H1 (cell line): ENCODE results near the gene RRAS2. TPM values are rescaled to one million over a fixed set of nuclear protein-coding genes. Genes with fewer than 3 reads are reported as not detected.

Experiments
- CTCF ChIA-PET: fragments of 300-600 bp; sonication (Branson Sonifier 250); formaldehyde crosslinking; loops from one replicate; lab custom pipeline; 2021; ENCODE audit not compliant: partially characterized antibody; lab: Charles Lee
- POLR2A ChIA-PET: fragments of 300-600 bp; sonication (Branson Sonifier 250); formaldehyde crosslinking; loops from one replicate; lab custom pipeline; 2021; ENCODE audit warnings: inconsistent platforms; ENCODE audit not compliant: partially characterized antibody; lab: Charles Lee
- DNase-seq, 2 experiments: peaks; one replicate each; pipeline versions ENCODE4 v3.0.0 to v3.0.0-alpha.2; 2010 to 2022; ENCODE audit warnings: low spot score in 2 of 2, low read depth in 1 of 2, mixed read lengths in 1 of 2
- FAIRE-seq: peaks from 2 replicates; lab custom pipeline; 2011; peaks lifted over from hg19 to GRCh38; lab: Jason Lieb, UNC
- H2AFZ ChIP-seq: 2 replicates; pipeline ENCODE4 v1.8.1; 2012; ENCODE audit warnings: low read length, inconsistent platforms
- H2AK5ac ChIP-seq: 2 replicates; pipeline ENCODE4 v1.6.1; 2013; ENCODE audit warnings: low read depth, low read length
- H2BK120ac ChIP-seq: replicated peaks from 2 replicates; pipeline ENCODE3; 2013; ENCODE audit warnings: low read depth, low read length, inconsistent platforms
- H2BK12ac ChIP-seq: 2 replicates; pipeline ENCODE4 v1.6.1; 2013; ENCODE audit warnings: low read depth, low read length
- H2BK15ac ChIP-seq: 2 replicates; pipeline ENCODE4 v1.6.1; 2013; ENCODE audit warnings: low read length
- H2BK20ac ChIP-seq: 2 replicates; pipeline ENCODE4 v1.6.1; 2013; ENCODE audit warnings: low read length
- H2BK5ac ChIP-seq: 2 replicates; pipeline ENCODE4 v1.6.1; 2013; ENCODE audit warnings: low read depth, low read length
- H3K14ac ChIP-seq: 2 replicates; pipeline ENCODE4 v1.6.1; 2013; ENCODE audit warnings: inconsistent platforms; ENCODE audit not compliant: insufficient read length
- H3K18ac ChIP-seq: 2 replicates; pipeline ENCODE4 v1.6.1; 2013; ENCODE audit warnings: low read length; ENCODE audit errors: extremely low read depth
- H3K23ac ChIP-seq: 2 replicates; pipeline ENCODE4 v1.6.1; 2013; ENCODE audit warnings: inconsistent platforms; ENCODE audit not compliant: insufficient read length
- H3K23me2 ChIP-seq: 2 replicates; pipeline ENCODE4 v1.6.1; 2013; ENCODE audit warnings: low read depth, low read length
- H3K27ac ChIP-seq: 2 replicates; pipeline ENCODE4 v1.6.1; 2011; ENCODE audit warnings: low read depth, low read length, inconsistent platforms
- H3K27me3 ChIP-seq, 4 experiments: replicated peaks in 1 of 4; 1 replicate in 1 of 4; 2 replicates in 3 of 4; pipeline versions ENCODE4 v1.6.1 to v1.8.1; 2011 to 2013; ENCODE audit warnings: low read length in 3 of 4, mild to moderate bottlenecking in 3 of 4, inconsistent platforms in 2 of 4, mixed read lengths in 2 of 4, moderate library complexity in 1 of 4; ENCODE audit not compliant: control insufficient read depth in 3 of 4, insufficient read depth in 3 of 4; ENCODE audit errors: extremely low read depth in 1 of 4
- H3K36me3 ChIP-seq, 4 experiments: 2 replicates each; pipeline versions ENCODE4 v1.6.1 to v1.8.1; 2011 to 2013; ENCODE audit warnings: mild to moderate bottlenecking in 4 of 4, low read length in 3 of 4, moderate library complexity in 2 of 4, control low read depth in 1 of 4, inconsistent platforms in 1 of 4; ENCODE audit not compliant: insufficient read depth in 4 of 4, control insufficient read depth in 2 of 4
- H3K4ac ChIP-seq: replicated peaks from 2 replicates; pipeline ENCODE3; 2013; ENCODE audit warnings: low read length, low read depth, mixed read lengths, inconsistent platforms; ENCODE audit not compliant: insufficient read length
- H3K4me1 ChIP-seq, 4 experiments: replicated peaks in 1 of 4; 1 replicate in 1 of 4; 2 replicates in 3 of 4; pipeline versions ENCODE4 v1.6.1 to v1.8.1; 2011 to 2013; ENCODE audit warnings: low read length in 3 of 4, inconsistent platforms in 2 of 4, mixed read lengths in 1 of 4; ENCODE audit not compliant: insufficient read depth in 4 of 4, control insufficient read depth in 3 of 4
- H3K4me2 ChIP-seq, 2 experiments: 2 replicates each; pipeline versions ENCODE4 v1.6.1 to v1.8.1; 2011 to 2013; ENCODE audit warnings: low read depth in 2 of 2, low read length in 2 of 2, control low read depth in 1 of 2, inconsistent platforms in 1 of 2, mild to moderate bottlenecking in 1 of 2; ENCODE audit not compliant: insufficient read depth in 1 of 2
- H3K4me3 ChIP-seq, 4 experiments: fragments of 200-600, 300-600 bp in 1 of 4; sonication (generic), shearing (Covaris generic), sonication (Bioruptor Twin) in 1 of 4; 2 replicates each; pipeline versions ENCODE4 v1.5.1 to v1.8.1; 2011 to 2016; ENCODE audit warnings: low read length in 4 of 4, low read depth in 3 of 4, control low read depth in 2 of 4, inconsistent platforms in 2 of 4, mild to moderate bottlenecking in 2 of 4, mixed read lengths in 1 of 4, moderate library complexity in 1 of 4; ENCODE audit not compliant: insufficient read depth in 2 of 4; ENCODE audit errors: extremely low read depth in 1 of 4
- H3K56ac ChIP-seq: replicated peaks from 2 replicates; pipeline ENCODE3; 2013; ENCODE audit warnings: low read depth, mild to moderate bottlenecking, mixed read lengths, low read length, inconsistent platforms; ENCODE audit not compliant: insufficient read length
- H3K79me1 ChIP-seq: 2 replicates; pipeline ENCODE4 v1.6.1; 2013; ENCODE audit warnings: low read depth, low read length, control low read depth
- H3K79me2 ChIP-seq, 2 experiments: 2 replicates each; pipeline versions ENCODE4 v1.6.1 to v1.8.1; 2012 to 2013; ENCODE audit warnings: low read length in 2 of 2, mild to moderate bottlenecking in 2 of 2, inconsistent platforms in 1 of 2; ENCODE audit not compliant: insufficient read depth in 2 of 2, control insufficient read depth in 1 of 2
- H3K9ac ChIP-seq, 4 experiments: replicated peaks in 1 of 4; 1 replicate in 1 of 4; 2 replicates in 3 of 4; pipeline versions ENCODE4 v1.6.1 to v1.8.1; 2011 to 2013; ENCODE audit warnings: low read depth in 3 of 4, low read length in 3 of 4, control low read depth in 2 of 4, mild to moderate bottlenecking in 2 of 4, moderate library complexity in 2 of 4, inconsistent platforms in 1 of 4; ENCODE audit errors: extremely low read depth in 1 of 4
- H3K9me3 ChIP-seq, 2 experiments: 2 replicates each; pipeline versions ENCODE4 v1.6.1 to v1.8.1; 2012 to 2013; ENCODE audit warnings: mild to moderate bottlenecking in 2 of 2, moderate library complexity in 2 of 2, control low read depth in 1 of 2, inconsistent platforms in 1 of 2, low read depth in 1 of 2, low read length in 1 of 2, mixed read lengths in 1 of 2; ENCODE audit not compliant: insufficient read depth in 2 of 2
- H4K20me1 ChIP-seq, 2 experiments: replicated peaks in 1 of 2; 2 replicates each; pipeline versions ENCODE3 to v1.8.1; 2011 to 2013; ENCODE audit warnings: inconsistent platforms in 2 of 2, low read length in 2 of 2, mild to moderate bottlenecking in 1 of 2; ENCODE audit not compliant: insufficient read depth in 2 of 2, control insufficient read depth in 1 of 2
- H4K5ac ChIP-seq: 2 replicates; pipeline ENCODE4 v1.6.1; 2013; ENCODE audit warnings: low read length, low read depth, mixed read lengths, inconsistent platforms; ENCODE audit not compliant: insufficient read length
- H4K8ac ChIP-seq: 2 replicates; pipeline ENCODE4 v1.8.0; 2013; ENCODE audit warnings: mild to moderate bottlenecking, moderate library complexity, low read length, inconsistent platforms; ENCODE audit not compliant: insufficient read depth; ENCODE audit errors: extremely low read depth
- H4K91ac ChIP-seq: replicated peaks from 2 replicates; pipeline ENCODE3; 2013; ENCODE audit warnings: low read length, mixed read lengths, inconsistent platforms; ENCODE audit not compliant: insufficient read length
- TEAD4 ChIP-seq: IDR thresholded peaks from 2 replicates; pipeline ENCODE4 v1.6.1; 2012; ENCODE audit warnings: low read depth, low read length, inconsistent platforms, mixed read lengths
- USF2 ChIP-seq: IDR thresholded peaks from 2 replicates; pipeline ENCODE4 v1.6.1; 2011; ENCODE audit warnings: low read length, improper control_type of control experiment
- WGBS, 2 experiments: shearing (Covaris generic) in 1 of 2; methylation state at CpG; one replicate each; pipeline versions ENCODE4 v1.1.6 to v1.1.7; 2013 to 2015; ENCODE audit warnings: low lambda C conversion rate in 2 of 2, mixed read lengths in 2 of 2, inconsistent platforms in 1 of 2, low coverage in 1 of 2, missing lambda C conversion rate in 1 of 2; ENCODE audit not compliant: insufficient replicate concordance in 2 of 2, insufficient coverage in 1 of 2, insufficient read length in 1 of 2; ENCODE audit errors: extremely low coverage in 1 of 2, missing lambda C conversion rate in 1 of 2; 5-methylcytosine and 5-hydroxymethylcytosine counted together
- polyA plus RNA-seq, 7 experiments: library from polyadenylated mRNA; depleted of rRNA in 3 of 7; stranded (reverse) in 5 of 7; unstranded in 2 of 7; fragments of >200 nt in 5 of 7; fragments of 200-250 nt in 2 of 7; gene quantifications; 1 replicate in 5 of 7; 2 replicates in 1 of 7; 4 replicates in 1 of 7; pipeline versions ENCODE4 v1.2.1 to v1.2.3, GENCODE V29; 2011 to 2013; ENCODE audit warnings: missing spikeins in 2 of 7, mixed read lengths in 2 of 7
- total RNA-seq: library from RNA; stranded (reverse); fragmentation: NEBNext Ultra II Directional; extraction: Animal tissue kit (Norgen Biotek cat#: 25700); gene quantifications from 2 replicates; pipeline ENCODE4 v1.2.1, GENCODE V29; 2021

The RRAS2 gene
- total and polyA plus RNA-seq, 2 of the 8 experiments (the other 6 are each of a cell fraction or from before 2014, with no cell fraction given) = 72.3 to 234 TPM

- POLR2A ChIA-PET = interaction anchor here (0.9 to 1.8 kb wide), 3 partner anchors 9 to 12 kb away, joined by 4 to 5 read pairs (median 4); no protein-coding TSS in a partner anchor
- Histone ChIP-seq H3K4me2 (no peak overlapping the region), H3K36me3 (no peaks in the 10 kb centered on the region), H2BK20ac (no peak overlapping the region), H3K14ac (no peak overlapping the region), H3K27ac (no peak overlapping the region; the same call in 1 of the 2 replicates), H3K4ac (no peak overlapping the region), H3K23ac (no peak overlapping the region), H3K56ac (no peak overlapping the region), H2BK12ac (no peak overlapping the region), H3K18ac (no peak overlapping the region), H2AFZ (no peak overlapping the region), H4K91ac (no peak overlapping the region), H3K79me1 (peaks cover 2% of the 10 kb centered on the region), H3K9ac (no peak overlapping the region), H3K4me3 (no peak overlapping the region), H3K9me3 (no peaks in the 10 kb centered on the region), H2AK5ac (no peak overlapping the region), H3K23me2 (no peaks in the 10 kb centered on the region), H2BK5ac (no peak overlapping the region), H4K5ac (no peak overlapping the region), H2BK120ac (no peak overlapping the region), H2BK15ac (no peak overlapping the region), H3K4me1 (peaks cover 6 to 13% (median 7%) of the 10 kb centered on the region in 4 experiments; a peak in 5 of 7 replicates), H4K20me1 (peaks cover 9 to 11% of the 10 kb centered on the region in 2 experiments), H3K79me2 (peaks cover 34 to 99% of the 10 kb centered on the region in 2 experiments), H4K8ac (no peak overlapping the region), H3K27me3 (no peaks in the 10 kb centered on the region)
- FAIRE-seq = no peak
- CTCF ChIA-PET = interaction anchor here (0.7 to 2.4 kb wide), 5 partner anchors 12 to 102 kb away, joined by 3 to 12 read pairs (median 5); no protein-coding TSS in a partner anchor
- DNase-seq = no peak
- 86% methylated on average over 3 of the region's 3 CpGs; no CpG with 5 or more reads in 1 of the 2 experiments for WGBS, 2 experiments
- TF ChIP-seq TEAD4 (no peak), USF2 (no peak)
These were observed 39.0 kb downstream of the RRAS2 start for GRCh38 chr11:14320020-14320419.
